Fibroblast of skin of left quadriceps (primary cell): ENCODE results near the gene MYO18B.

Source experiments
- DNase-seq, 2 experiments: peaks; one replicate each; pipeline ENCODE4 v3.0.0-alpha.2; 2013; ENCODE audit warnings: low read depth in 2 of 2

MYO18B gene

DNA sequence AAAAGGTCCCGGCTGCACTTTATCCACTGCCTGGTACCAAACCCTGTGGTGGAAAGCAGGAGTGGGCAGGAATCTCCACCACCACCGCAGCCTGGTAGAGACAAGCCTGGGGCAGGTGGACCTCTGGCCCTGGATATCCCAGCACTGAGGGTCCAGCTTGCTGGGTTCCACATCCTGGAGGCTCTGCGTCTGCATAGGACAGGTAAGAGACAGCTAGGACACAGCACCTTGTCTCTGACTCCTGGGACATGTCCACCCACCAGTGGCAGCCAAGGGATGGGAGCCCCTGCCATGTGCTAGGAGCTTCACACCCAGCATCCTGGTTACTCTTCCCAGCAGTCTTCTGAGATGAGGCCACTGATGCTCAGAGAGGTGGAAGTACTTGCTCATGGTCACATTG, 105.5 kb downstream of the MYO18B start:
- DNase-seq: no peak

DNA sequence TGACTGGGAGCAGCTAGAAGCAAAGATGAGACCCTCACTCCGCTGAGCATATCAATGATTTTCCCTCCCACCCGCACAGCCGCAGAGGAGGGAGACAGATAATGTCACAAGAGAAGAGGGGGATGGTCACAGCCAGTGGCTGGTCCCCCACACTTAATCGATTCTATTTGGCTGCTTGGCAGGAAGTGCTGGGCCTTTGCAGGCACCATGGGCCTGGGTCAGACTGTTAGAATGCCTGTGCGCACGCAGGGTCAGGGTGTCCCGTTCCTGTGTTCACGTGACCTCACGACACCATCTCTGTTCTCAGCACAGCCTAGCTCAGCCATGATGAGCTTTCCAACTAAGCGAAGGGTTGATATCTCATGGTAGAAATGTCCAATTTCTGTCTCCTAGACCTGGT, 107.0 kb downstream of the MYO18B start:
- DNase-seq: no peak

DNA sequence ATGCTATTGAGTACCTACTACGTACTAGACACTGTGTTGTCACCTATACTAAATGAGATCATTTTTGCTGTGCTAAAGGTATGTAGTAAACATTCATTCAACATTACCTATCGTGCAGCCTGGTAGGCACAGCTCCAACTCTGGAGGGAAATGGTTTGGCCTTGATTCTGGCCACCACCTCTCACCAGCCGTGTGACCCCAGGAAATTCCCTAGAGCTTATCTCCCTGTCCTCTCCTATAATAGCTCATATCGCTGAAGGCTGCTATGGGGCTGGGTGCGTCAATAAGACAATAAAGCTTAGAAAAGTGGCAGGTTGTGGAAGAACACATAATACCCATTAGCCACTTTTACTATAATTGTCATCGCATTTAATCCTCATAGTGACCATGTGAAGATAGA, 107.5 kb downstream of the MYO18B start:
- DNase-seq: no peak

DNA sequence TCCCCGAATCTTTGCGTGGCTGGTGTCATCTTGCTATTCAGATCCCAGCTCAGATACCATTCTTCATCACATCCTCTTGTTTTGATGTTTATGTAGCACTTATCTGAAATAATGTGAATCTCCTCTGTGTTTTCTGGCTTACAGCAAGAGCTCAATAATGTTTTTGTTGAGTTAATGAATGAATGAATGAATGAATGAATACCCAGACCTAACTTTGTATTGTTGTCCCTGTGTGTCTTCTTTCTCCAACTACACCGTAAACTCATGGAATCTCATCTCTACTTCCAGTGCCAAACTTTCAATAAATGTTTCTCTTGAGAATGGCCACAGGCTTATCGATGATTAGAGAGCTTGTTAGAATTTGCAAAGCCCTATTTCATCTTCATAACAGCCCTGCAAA, 110.2 kb downstream of the MYO18B start:
- DNase-seq: no peak

DNA sequence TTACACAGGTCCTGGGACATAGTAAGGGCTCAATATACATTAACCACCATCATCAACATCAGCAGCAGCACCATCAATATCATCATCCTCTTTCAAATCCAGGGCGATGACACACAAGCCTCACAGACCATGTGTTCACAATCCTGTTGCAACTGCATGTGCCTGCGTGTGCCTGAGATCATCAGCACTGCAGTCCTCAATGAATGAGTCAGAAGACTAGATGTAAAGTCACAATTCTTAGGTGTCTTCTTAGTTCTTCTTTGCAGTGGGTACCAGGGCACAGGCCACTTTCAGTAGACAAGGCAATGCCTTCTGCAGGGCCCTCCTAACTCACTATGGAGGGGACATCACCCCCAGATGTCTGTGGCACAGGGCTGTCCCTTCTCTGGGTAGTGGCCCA, 111.1 kb downstream of the MYO18B start:
- DNase-seq: no peak

DNA sequence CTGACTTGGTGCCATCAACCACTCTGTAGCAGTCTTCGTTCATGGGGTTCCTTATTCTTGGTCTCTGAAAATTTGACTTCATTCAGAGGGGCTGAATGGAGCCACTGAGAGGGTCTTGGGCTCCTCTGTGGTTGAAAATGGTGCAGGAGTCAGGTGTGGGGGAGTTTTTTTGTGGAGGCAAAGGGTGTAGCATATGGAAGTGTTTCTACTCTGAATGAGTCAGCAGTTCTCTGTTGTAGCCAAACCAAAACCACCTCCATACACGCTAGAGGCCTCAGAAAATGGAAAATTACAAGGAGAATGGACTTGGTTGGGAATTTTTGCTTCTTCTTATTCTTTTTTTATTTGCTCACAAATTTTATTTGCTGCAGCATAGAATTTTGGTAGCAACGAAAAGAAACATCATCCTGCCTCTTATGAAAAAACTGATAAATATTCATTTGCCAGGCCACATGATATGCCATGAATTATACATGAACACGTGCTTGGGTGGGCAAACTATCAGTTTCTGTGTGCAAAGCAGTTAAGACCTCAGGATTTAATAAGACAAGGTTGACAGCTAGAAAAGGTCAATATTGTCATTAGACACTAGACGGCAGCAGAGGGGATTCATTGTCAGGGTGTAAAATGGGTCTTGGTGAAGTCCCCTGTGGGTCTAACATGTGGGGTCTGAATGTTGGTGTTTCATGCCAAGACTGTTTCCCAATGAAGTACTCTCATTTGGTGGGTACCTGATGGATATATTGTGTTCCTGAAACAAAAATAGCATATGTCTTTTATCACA, 111.7 kb downstream of the MYO18B start:
- DNase-seq: no peak

DNA sequence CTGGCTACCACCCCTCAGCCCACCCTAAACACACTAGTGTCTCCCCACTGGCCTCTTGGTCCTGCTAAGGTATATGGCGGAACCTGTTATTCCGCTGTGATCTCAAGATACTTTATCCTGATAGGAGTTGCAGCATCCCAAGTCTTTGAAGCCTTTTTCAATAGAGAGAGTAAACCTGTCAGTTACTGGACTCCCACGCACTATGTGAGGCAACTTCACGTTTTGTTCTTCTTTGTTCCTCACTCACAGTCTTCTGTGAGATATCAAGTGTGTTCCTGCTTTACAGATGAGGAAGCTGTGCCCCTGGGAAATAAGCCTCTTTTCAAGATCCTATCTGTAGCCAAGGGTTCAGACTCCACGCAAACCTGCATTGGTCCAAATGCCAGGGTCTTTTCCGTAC, 127.8 kb downstream of the MYO18B start:
- no peak for DNase-seq

DNA sequence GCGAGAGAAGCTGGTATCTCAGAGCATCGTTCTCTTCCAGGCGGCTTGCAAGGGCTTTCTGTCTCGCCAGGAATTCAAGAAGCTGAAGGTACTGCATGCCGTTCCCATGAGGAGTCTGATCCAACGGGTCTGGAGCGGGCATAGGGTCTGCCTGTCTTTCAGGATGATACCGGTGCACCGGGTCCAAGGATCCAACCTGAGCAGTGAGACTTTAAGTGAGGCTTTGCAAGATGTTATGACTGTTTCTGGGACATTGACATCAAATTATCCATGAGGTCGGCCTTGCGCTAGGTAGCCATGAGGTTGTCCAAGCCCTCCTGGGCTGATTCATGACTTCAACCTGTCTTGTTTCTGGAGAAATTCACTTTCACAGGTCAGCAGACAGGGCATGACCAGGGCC, 132.3 kb downstream of the MYO18B start:
- no peak for DNase-seq

DNA sequence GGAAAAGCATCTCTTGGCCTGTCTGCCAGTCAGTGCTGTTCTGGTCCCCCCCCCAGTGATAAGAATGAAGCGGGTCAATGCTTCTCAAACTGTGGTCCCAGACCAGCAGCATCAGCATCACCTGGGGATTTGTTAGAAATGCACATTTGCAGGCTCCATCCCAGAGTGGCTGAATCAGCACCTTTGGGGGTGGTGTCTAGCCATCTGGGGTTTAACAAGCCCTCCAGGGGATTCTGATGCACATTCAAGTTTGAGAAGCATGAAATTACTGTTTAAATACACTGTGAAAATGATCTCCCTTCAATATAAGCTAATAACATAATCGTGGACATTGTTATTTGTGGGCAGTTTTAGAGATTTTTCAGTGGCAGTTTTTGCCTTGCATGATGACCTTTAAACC, 133.5 kb downstream of the MYO18B start:
- no peak for DNase-seq

DNA sequence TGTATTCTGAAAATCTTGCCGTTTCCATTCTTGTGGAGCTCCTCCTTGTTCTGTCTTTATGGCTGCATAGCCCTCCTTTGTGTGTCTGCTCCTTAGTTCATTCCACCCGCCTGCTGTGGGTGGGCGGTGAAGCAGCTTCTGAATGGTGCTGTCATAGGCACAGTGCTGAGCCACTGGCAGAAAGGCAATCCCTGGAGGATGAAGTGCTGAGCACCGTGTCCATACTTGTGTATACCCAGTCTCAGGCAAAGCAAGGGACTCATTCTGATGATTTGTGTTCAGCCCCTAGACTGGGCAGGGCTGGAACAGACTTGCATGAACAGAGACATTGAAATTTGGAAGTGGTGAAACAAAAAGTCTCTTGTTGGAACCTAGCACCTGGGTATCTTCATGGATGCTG, 134.9 kb downstream of the MYO18B start:
- no peak for DNase-seq

DNA sequence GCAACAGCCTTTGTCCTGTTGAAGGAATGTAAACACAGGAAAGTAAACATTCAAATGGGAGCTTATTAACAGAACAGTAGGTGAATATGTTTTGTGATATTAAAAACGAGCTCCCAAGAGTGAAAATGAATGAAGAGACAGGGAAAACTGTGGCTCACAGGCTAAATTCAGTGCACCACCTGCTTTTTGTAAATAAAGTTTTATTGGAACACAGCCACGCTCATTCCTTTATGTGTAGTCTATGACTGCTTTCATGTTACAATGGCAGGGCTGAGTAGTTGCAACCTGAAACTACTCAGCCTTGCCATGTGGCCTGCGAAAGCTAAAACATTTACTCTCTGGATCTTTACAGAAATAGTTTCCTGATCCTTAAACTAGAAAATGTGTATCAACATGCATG, 136.9 kb downstream of the MYO18B start:
- DNase-seq: no peak

DNA sequence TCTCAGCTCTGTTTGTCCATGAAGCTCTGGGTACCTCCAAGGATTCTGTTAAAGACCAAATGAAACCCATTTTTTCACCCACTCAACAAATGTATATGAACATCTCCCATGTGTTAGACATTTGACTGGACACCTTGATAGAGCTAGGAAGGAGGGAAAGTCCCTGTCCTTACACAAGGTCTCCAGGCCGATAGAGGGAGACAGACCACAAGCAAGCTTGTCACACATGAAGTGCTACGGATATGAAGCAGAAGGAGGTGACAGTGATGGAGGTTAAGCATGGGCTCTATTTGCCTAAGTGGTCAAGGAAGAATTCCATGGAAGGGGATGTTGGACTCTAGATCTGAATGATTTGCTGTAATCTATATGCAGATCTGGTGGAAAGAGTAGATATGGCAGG, 138.5 kb downstream of the MYO18B start:
- no peak for DNase-seq

DNA sequence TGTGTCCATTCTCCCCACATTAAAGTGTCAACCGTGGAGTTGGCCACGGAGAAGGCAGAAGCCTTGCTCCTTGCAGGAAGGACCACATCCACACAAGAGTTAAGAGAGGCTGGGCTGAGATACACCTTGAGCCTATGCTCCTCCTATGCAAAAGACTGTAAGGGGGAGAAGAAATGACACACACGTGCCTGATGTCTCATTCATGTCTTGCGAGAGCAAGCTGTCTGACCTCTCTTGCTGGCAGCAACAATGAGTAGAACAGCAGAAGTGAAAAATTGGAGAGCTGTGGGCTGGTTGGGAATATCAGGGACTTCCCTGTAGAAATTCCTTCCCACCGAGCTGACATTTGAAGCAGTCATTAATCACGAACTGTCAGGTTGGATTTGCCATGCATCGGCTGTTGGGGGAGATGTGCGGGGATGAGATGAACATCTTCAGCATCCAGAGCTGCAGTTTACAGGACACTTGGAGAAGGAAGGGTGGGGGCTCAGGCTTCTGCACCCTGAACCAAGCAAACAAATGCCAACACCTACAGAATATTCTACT, 139.3 kb downstream of the MYO18B start:
- DNase-seq: no peak

DNA sequence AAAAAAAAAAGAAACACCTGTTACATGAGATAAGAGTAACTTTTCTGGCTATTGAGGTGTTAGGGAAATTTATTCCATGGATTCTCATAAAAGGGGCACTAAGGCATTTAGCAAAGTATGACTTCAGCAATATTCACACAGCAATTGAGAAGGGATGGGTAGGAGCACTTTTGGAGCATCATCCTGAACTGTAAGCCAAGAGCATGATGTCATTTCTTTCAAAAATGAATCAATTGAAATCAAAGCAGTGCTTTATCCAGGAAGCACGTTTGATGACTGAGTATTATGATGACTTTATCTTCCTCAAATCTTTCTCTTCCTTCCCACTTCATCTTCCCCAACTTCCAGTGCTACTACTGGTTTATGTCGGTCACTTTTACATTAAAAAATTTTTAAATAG, 140.4 kb downstream of the MYO18B start:
- DNase-seq: no peak

DNA sequence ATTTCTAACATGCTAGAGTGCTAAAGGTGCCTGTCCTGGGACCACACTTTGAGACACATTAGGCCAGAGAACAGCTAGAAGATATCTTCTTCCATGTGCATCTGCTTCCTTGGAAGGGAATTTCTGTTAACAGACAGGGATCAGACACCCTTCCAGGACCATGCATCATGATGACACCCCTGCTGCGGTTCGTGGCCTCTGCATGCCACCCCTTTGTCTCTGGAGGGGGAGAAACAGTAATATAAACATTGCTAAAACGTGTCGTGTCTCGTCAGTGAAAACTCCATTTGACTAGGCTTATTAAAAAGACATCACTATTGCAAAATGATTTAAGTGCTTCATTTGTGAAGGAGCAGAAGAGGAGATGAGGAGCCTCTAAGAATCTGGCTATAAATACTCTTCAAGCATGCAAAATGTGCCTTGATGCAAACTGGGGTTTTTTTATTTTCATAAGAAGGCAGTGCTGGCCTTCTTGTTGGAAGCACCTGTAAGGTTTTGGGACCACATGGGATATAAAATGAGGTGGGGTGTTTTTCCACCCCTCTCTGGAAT, 141.6 kb downstream of the MYO18B start:
- no peak for DNase-seq

DNA sequence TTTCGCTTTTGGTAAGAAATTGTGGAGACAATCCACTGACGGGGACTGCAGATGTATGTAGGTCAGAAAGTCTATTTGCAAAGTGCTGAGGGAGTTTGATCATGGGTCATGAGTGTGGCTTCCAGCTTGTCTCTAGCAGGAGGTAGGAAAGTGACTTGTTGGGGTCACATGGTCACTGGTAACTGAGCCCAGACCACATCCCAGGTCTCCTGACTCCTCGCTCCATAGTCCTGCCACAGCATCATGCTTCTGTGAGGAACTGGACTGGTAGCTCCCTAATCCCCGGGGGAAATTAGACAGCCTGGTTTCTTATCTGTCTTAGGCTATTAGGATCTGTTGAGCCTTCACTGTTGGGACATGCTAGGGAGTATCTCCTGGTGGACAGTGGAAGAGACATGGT, 142.1 kb downstream of the MYO18B start:
- no peak for DNase-seq

DNA sequence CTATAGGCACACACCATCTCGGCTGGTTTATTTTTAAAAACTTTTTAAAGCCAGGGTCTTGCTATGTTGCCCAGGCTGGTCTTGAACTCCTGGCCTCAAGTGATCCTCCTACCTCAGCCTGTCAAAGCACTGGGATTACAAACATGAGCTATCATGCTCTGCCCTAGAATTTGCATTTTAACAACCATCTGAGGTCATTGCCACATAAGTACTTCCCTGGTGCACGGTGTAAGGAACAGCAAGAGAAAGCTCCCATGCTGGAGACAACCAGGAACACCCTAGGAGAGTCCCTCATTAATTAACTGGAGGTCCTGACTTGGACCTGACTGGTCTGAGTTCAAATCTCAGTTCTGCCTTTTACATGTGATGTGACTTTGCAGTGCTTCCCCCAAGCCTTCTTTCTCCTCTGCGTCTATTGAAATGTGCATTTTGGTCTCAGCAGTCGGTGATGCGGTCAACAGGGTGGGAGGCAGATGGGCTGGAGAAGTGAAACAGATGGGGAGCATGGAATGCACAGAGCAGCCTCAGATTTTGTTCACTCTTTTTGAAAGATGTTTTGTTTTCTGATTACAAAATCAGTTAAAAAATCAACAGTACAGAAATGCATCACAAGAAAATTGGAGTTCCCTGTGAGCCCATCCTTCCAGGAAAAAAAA, 146.5 kb downstream of the MYO18B start:
- DNase-seq: no peak

DNA sequence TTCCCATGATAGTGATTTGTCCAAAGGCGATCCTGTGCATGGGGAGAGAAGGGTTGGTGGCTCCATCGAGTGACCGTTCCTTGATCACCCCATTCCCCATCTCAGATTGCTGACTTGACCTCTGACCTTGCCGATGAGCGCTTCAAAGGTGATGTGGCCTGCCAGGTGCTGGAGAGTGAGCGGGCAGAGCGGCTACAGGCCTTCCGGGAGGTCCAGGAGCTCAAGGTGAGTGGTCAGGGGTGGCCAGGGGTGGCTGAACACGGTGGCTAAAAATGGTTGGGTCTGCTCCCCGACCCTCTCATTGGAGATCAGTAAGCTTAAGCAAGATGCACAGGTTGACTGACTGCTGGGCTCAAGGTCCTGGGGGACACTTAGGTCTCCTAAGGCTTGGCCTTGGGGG, 148.7 kb downstream of the MYO18B start:
- DNase-seq: no peak

DNA sequence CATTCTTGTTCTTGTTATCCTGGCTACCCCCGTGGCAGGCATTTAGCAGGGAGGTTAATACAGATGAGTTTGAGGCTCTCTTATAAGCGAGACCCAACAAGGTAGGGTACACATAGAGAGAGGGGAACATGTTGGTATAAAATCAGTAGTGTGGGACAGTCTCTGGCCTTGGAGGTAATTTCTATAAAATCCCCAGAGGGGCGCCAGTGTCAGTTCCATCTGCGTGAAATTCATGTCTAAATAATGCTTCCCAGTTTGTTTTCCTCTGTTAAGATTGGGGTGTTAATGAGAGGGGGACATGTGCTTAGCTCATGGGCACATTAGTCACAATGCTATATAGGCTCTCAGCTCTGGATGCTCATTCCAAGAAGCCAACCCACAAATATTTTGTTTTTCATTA, 150.7 kb downstream of the MYO18B start:
- no peak for DNase-seq

DNA sequence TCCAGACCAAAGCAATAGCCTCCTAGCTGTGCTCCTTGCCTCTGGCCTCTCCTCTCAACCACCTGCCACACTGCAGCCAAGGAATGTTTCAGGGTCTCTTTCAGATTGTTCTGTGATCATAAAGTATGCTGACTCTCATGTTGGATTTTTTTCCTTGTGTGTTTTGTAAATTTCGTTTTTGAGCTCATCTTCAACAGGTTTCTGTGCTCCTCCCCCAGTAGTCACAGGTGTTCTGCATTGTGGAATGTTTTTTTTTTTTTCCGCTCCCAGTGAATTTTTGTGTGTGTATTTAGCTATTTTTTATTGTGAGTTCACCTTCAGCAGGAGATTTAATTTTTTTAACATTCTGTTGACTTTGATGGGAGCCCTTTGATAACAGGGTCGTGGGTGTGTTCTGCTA, 153.7 kb downstream of the MYO18B start:
- DNase-seq: no peak

DNA sequence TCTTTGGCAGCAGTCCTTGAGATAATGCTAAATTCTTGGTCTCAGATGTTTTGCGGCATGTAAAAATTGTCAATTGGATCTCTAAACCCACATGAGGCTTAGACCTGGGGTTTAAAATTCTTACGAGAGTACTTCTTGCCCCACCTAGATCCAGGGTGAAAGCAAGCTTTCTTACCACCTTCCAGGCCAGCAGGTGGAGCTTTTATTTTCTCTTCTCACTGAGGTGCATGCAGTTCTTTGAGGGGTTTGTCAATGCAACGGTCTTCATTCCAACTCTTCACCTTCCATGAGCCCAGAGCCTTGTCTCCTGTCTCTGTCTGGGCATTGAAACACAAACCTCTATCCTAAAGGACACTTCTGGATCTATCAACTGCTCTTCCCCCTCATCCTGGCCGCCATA, 154.1 kb downstream of the MYO18B start:
- no peak for DNase-seq

DNA sequence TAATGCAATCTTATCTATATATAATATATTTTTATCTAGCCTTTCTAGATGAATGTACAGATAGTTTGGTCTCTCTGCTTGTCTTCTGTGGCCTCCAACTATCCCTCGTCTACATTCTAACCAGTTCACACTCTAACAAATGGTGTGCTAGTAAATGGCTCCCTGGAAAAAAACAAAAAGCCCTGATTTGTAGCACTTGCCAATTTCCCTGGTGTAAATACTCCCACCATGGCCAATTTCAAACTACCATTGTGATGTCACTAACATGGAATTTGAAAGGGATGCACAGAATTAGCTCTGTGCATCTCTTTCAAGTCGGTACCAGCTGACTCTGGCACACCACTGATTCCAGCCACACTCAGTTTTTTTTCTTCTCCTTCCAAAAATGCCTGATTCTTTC, 154.6 kb downstream of the MYO18B start:
- DNase-seq: no peak

DNA sequence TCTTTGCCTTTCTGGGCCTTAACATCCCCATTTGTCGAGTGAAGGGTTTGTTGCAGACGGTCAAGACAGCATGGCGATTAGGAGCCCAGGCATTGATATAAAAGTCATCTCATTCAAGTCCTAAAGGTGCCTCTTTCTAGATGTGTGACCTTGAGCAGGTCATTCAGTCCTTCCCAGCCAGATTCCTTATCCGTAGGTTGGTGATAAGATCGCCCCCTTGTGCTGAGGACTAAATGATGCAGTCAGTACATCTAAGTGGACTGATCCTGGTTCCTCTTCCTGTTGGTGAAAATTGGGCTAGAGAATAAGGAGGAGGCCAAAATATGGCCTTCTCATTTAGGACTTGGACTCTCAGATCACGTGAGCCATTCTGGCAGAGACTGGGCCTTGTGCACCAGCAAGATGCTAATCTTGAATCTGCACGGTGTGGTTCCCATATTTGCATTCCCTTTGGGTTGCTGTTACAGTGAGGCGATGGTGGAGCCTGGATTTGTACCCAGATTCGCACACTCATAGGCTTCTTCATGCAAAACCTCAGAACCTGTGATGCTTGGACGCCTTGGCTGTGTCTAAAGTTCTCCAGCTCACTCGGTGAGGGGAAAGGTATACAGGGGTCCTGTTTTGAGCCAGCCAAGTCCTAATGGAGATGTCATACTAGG, 156.8 kb downstream of the MYO18B start:
- no peak for DNase-seq
